HG02852 (cell line): ENCODE data around the gene CHIA.
A peak's percentile ranks its signal among the peaks of the same experiment; 100 is the strongest.
"Not testable (repeated sequence)": the region's sequence is repeated elsewhere in the genome, so short reads cannot be mapped to it uniquely, and the experiment has no call there.

ENCODE experiments used
- ATAC-seq: cut with Tn5 transposase; IDR thresholded peaks from one replicate; pipeline ENCODE4 v1.9.1; 2021; ENCODE audit warnings: mild to moderate bottlenecking, moderate library complexity; ENCODE audit not compliant: unreplicated experiment

CHIA gene

GRCh38 chr1:111283838-111284237 lies 6.8 kb upstream of the CHIA start:
- ATAC-seq, result no peak

DNA sequence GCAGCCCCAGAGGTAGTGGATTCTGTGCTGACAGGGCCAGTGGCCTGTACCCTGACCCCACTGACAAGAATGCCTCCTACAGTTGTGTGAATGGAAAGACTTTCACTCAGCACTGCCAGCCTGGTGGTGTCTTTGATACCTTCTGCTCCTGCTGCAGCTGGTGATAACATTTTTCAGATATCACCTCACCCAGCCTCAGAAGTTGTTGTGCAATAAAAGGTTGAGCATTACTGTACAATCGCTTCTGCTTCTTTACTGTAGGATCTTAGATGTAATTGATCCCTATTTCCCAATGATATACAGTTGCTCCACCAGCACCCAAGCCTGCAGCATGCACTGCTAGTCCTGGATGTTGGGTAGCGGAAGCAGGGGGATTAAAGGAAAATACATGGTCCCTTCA lies 4.8 kb upstream of the CHIA start:
- ATAC-seq, result no peak

DNA sequence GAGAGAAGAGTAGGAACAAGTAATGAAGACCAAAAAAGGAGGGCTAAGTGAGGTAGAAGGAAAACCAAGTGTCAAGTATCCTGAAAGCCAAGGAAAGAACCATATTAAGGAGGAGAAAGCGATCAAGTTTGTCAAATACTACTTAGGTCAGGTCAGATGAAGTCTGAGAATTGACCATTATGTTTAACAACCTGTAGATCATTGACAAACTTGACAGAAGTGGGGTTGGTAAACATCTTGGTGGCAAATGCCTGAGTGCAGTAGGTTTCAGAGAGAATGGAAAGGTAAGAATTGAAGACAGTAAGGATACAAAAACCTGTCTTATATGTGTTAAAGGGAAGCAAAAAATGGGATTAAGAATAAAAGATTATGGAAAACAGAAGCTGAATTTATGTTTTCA lies 3.7 kb upstream of the CHIA start:
- ATAC-seq, result no peak

DNA sequence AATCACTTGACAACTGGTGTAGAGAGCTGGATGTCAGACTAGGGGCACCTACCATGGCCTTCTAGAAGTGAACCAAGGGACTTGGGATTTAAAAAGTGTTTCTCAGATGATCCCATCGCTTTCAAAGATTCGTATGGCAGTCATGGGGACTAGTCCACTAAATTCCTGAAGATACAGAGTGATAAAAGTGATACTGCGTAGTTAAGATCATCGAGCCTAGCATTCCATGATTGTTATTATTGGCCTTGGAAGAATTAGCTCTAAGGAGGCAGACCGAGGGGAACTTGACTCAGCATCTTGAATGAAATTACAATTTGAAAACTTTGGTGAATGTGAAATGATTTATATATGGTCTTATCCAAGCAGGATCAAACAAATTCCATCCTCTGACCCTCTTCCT lies 1.3 kb upstream of the CHIA start:
- ATAC-seq, result no peak

DNA sequence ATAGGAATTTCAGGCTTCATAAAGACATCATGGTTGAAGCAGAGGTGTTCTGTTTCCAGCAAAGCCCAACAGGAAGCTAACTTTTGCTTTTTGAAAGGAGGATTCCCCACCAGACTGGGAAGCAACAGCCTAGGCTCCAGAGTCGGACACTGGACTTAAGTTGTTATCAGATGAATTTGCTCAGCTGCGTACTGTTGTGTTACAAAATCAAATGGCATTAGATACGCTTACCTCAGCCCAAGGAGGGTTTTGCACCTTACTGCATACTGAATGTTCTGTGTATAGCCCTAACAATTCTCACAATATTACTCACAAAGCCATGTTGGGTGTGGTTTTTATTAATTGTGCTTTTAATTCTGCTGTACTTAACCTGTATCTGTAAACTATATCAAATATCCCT lies 547 bp upstream of the CHIA start:
- ATAC-seq, result no peak

GRCh38 chr1:111294390-111294789 lies 3.7 kb downstream of the CHIA start:
- ATAC-seq, result no peak

DNA sequence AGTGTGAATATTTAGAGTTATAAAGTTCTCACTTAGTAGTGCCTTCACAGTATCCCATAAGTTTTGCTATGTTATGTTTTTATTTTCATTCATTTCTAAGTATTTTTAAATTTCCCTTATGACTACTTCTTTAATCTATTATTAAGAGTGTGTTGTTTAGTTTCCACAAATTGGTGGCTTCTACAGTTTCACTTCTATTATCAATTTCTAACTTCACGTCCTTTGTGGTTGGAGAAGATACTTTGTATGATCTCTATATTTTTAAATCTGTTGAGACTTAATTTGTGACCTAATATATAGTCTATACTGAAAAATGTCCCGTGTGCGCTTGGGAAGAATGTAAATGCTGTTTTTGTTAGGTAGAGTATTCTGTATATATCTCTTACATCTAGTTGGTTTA lies 11.7 kb downstream of the CHIA start:
- no peak for ATAC-seq

GRCh38 chr1:111309690-111310089 lies 19.0 kb downstream of the CHIA start:
- no peak for ATAC-seq

- no peak for ATAC-seq
These were observed 27.9 kb downstream of the CHIA start for GRCh38 chr1:111318523-111318922.

DNA sequence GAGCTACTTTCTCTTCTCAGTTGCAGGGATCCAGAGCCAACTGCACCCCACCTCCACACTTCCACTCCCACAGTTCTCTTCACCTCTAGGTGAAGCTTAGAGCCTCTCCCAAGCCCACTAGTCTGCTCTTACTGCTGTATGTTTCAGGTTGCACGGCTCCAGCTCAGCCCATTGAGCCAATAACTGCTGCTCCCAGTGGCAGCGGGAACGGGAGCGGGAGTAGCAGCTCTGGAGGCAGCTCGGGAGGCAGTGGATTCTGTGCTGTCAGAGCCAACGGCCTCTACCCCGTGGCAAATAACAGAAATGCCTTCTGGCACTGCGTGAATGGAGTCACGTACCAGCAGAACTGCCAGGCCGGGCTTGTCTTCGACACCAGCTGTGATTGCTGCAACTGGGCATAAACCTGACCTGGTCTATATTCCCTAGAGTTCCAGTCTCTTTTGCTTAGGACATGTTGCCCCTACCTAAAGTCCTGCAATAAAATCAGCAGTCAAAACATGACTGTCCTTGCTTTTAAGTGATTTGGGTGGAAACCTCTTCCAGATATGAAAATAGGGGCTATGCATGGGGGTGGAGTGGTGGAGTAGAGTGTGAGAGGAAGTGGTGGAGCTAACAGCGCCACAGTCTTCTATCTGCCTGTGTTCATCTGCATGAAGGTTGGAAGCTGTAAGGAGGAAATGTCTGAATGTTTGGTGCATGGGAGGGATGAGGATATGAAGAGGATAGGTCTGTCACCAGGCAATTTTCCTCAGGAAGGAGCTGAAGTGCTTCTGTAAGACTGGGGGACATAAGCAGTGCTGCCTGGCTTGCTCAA lies 29.6 kb downstream of the CHIA start:
- ATAC-seq, result no peak

DNA sequence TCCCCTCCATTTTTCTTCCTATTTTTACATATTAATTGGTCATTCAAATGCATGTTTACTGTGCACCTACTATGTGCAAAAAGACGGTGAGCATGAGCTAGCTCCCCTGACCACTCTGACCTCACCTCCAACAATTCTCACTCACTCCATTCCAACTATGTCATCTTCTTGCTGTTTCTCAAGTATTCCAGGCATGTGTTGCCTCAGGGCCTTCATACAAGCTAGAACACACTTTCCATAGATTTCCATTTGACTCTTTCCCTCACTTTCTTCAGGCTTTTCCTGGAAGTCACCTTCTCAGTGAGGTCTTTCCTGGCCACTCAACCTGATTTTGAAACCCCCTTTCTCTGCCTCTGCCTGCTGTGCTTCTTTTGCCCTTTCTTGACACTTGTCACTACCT lies 32.6 kb downstream of the CHIA start:
- no peak for ATAC-seq

- no peak for ATAC-seq
These were observed 41.5 kb downstream of the CHIA start for GRCh38 chr1:111332190-111332589.

- ATAC-seq, result no peak
These were observed 43.5 kb downstream of the CHIA start for GRCh38 chr1:111334169-111334568.

GRCh38 chr1:111335214-111335877 lies 44.7 kb downstream of the CHIA start:
- not testable (repeated sequence) for ATAC-seq

- ATAC-seq, result not testable (repeated sequence)
These were observed 48.2 kb downstream of the CHIA start for GRCh38 chr1:111338849-111339248.

DNA sequence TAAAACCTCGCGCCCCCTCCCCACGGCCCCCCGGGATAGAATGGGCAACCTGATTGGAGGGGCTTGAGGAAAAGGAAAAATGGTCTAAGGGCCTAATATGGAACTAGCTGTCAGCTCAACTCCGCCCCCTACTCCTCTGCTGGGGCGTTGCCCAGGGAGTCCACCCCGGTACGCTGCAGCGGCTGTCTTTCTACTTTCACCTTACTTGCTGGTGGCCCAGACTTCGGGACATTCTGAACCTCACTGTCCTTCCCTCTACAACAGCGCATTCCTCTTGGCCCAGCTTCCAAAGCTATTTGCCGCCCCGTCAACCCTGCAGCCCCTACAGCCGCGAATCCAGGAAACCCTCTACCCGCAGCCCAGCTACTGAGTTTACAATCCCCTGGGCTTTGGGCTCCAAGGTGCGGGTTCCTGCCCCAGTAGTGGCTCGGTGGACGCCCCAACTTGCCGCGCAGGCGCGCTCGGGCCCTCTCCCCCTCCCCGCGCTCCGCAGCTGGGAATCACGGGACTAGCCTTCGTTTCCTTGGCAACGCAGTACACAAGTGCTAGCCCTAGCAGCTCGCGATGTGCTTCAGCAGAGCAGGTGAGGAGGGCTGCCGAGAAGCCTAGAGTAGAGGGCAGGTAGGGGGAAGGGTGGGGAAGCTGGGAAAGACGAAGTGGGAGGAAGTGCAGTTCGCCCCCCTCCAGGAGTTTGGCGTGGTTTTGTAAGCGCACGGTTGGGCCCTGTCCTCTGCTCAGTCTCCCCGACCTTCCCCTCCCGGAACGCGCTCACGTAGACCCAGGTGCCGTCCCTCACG lies 55.6 kb downstream of the CHIA start:
- ATAC-seq, result peak; percentile 95

- ATAC-seq, result no peak
These were observed 56.4 kb downstream of the CHIA start for GRCh38 chr1:111347026-111347425.

DNA sequence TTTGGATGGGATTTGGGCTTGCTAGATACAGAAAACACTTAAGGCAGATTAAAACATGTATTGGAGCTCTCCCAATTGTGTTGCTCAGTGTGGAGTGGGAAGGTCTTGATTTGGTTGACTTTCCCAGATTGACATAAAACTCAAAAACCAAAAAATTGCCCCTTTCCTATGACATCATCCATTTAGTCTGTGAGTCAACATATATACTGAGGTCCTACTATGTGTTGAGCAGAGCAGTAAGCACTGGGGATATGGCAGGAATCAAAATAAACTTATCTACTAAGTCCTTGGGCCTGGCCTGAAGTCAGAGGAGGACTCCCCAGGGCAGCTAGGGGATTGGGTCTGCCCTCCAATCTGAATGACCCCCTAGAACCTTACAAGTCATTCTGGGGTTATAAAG lies 61.0 kb downstream of the CHIA start:
- no peak for ATAC-seq

DNA sequence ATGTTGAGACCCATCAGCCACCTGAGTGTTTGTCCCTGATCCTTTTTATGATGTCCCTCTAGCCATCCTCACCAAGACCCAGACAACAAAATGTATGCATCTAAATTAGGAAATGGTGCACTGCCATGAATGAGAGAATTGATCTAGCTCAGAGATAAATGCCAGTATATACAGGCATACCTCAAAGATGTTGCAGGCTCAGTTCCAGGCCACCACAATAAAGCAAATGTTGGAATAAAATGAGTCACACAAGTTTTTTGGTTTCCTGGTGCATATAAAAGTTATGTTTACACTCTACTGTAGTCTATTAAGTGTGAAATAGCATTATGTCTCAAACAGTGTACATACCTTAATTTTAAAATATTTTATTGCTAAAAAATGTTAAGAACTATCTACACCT lies 63.9 kb downstream of the CHIA start:
- ATAC-seq, result no peak

- ATAC-seq, result no peak
These were observed 68.3 kb downstream of the CHIA start for GRCh38 chr1:111358964-111359363.

DNA sequence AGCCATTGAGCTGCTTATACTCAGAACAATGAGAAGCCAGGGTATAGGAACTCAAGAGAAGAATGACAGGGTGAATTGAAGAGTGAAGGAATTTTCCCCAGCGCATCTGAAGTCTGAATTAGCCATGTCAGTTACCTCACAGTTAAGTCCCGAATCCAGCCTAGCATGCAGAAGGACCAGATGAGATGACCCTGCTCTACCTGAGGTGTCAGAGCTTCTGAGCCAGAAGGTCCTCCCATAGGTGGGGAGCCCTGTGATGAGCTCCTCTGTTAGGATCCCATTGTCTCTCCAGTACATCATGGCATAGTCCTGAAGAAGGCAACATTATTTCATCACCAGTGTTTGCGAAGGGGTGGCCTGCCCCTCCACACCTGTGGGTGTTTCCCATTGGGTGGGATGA lies 68.7 kb downstream of the CHIA start:
- no peak for ATAC-seq

- not testable (repeated sequence) for ATAC-seq
These were observed 69.6 kb downstream of the CHIA start for GRCh38 chr1:111360257-111360656.
